Adipocyte (in vitro differentiated cells): ENCODE data around the gene PLXNA2.

Source experiments
- DNase-seq: peaks from one replicate; pipeline ENCODE4 v3.0.0-alpha.2; 2015; ENCODE audit warnings: low read depth
- H3K27me3 ChIP-seq: replicated peaks from 2 replicates; pipeline ENCODE4 v1.7.0; 2013; ENCODE audit warnings: mild to moderate bottlenecking, low read length, moderate library complexity; ENCODE audit not compliant: control insufficient read depth, insufficient read depth
- H3K36me3 ChIP-seq: 2 replicates; pipeline ENCODE4 v1.7.0; 2013; ENCODE audit warnings: low read length, mild to moderate bottlenecking, moderate library complexity; ENCODE audit not compliant: control insufficient read depth, insufficient read depth, severe bottlenecking
- H3K4me1 ChIP-seq: 2 replicates; pipeline ENCODE4 v1.7.0; 2013; ENCODE audit warnings: mild to moderate bottlenecking, low read length, moderate library complexity; ENCODE audit not compliant: control insufficient read depth, insufficient read depth
- H3K4me3 ChIP-seq: 2 replicates; pipeline ENCODE4 v1.7.0; 2013; ENCODE audit warnings: mild to moderate bottlenecking, low read length, moderate library complexity
- H3K9ac ChIP-seq: 2 replicates; pipeline ENCODE4 v1.7.0; 2013; ENCODE audit warnings: mild to moderate bottlenecking, low read length, moderate library complexity
- H3K9me3 ChIP-seq: 2 replicates; pipeline ENCODE4 v1.7.0; 2013; ENCODE audit warnings: mild to moderate bottlenecking, low read length, moderate library complexity; ENCODE audit not compliant: control insufficient read depth

PLXNA2 gene

DNA sequence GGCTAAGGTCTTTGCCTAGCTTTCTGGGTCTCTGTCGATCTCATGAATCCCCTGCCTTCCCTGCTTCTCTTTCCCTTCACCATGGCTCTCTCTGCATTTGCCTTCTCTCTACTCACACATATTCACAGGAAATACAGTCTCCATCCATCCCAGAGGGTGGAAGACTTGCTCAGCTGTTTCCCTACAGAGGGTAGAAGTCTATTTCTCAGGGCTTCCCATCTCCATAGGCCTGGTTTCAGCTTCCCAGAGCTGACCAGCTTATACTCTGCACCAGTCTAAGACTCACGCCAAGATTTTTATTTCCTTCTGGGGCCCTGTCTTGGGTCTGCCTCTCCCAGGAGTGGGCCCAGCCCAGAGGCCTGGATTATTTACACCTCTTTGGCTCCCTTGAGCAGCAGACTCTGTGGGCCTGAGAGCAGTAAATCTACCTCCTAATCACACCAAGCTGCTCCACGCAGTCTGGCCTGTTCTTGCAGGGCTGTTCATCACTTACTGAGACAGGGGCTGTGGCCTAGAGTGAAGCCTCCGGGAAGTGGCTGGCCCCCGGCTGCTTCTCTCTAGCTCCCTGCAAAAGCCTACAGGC lies 102.5 kb downstream of the PLXNA2 start:
- Histone ChIP-seq H3K27me3 (peaks cover 6% of the 10 kb centered on the region), H3K36me3 (no peaks in the 10 kb centered on the region), H3K9ac (no peak overlapping the region), H3K4me1 (peaks cover 7% of the 10 kb centered on the region), H3K9me3 (no peaks in the 10 kb centered on the region), H3K4me3 (no peak overlapping the region)
- no peak for DNase-seq

DNA sequence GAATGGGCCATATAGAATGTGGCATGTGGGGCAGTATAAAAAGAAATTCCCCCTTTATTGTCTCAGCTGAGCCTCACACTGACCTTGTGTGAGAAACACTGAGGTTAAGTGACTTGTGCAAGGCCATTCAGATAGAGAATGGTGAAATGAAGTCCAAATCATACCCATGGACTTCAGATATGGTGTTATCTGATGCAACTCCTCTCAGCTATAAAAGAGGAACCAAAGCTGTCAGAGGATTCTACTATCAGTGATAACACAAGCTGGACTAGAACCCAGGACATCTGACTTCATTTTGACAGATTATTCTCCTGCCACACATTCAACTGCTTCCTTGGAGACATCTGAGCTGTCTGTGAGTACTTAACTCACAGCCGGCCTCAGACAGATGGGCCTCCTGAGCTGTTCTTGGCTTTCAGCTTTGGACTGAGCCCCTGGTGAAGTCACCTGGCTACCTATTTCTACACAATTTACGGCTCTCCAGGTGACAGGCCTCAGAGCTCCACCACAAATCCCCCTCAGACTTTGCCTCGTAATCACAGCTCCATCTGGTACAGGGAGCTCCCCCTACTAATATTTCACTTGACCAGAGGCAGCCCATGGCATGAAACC lies 104.6 kb downstream of the PLXNA2 start:
- H3K9me3 ChIP-seq, result no peaks in the 10 kb centered on the region
- H3K4me1 ChIP-seq, result peaks cover 7% of the 10 kb centered on the region
- H3K4me3 ChIP-seq, result no peak overlapping the region
- no peak overlapping the region for H3K9ac ChIP-seq
- peaks cover 8% of the 10 kb centered on the region for H3K27me3 ChIP-seq
- H3K36me3 ChIP-seq, result no peaks in the 10 kb centered on the region
- no peak for DNase-seq

DNA sequence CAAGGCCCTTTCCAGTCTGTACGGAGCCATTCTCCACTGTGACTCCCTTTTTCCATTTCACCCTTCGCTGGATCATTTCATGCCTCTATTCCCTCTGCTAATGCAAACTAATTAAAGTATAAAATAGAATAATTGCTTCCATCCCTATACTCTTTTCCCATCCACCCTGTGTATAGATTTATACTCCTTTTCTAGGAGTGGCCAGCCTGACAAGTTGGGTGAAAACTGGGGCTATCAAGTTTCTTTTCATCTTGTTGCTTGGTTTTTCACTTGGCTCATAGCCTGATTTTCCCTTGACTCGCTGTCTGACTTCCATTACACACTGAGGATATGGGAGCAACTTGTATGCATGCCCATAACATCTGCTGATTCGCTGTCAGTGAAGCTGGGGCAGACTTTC lies 107.0 kb downstream of the PLXNA2 start:
- no peaks in the 10 kb centered on the region for H3K9me3 ChIP-seq
- H3K4me3 ChIP-seq, result no peak overlapping the region
- peaks cover 7% of the 10 kb centered on the region for H3K4me1 ChIP-seq
- DNase-seq, result no peak
- H3K27me3 ChIP-seq, result peaks cover 8% of the 10 kb centered on the region
- H3K9ac ChIP-seq, result no peak overlapping the region
- no peaks in the 10 kb centered on the region for H3K36me3 ChIP-seq

DNA sequence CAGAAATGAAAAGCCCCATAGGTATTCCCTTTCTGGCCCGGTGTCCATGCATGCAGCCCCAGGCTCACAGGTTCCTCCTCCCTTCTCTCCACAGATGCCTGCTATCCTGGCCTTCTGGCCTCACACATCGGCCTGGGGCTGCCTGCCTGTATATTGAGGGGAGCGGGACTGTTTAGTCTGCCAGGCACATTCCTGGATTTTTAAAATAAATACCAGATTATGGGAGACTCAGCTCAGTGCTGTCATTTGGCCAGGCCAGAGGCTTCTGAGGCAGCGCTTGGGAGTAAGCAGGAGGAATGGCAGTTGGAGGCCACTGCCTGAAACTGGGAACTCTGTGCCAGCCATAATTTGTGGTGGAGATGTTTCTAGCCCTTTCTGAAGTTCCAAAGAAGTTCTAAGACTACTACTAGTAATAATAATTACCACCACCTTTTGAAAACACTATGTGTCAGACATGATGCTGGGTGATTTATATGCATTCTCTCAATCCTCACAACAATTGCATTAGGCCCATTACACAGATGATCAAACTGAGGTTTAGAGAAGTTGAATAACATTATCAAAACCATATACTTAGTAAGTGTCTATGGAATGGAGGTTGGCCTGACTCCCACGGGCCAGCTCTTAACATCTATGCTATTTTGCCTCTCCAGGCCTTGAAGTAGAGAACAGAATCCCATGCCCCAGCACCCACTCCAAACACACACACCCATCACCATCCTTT lies 107.6 kb downstream of the PLXNA2 start:
- H3K4me3 ChIP-seq, result no peak overlapping the region
- H3K4me1 ChIP-seq, result peaks cover 8% of the 10 kb centered on the region
- peaks cover 8% of the 10 kb centered on the region for H3K27me3 ChIP-seq
- no peak for DNase-seq
- no peaks in the 10 kb centered on the region for H3K9me3 ChIP-seq
- H3K9ac ChIP-seq, result no peak overlapping the region
- no peaks in the 10 kb centered on the region for H3K36me3 ChIP-seq

DNA sequence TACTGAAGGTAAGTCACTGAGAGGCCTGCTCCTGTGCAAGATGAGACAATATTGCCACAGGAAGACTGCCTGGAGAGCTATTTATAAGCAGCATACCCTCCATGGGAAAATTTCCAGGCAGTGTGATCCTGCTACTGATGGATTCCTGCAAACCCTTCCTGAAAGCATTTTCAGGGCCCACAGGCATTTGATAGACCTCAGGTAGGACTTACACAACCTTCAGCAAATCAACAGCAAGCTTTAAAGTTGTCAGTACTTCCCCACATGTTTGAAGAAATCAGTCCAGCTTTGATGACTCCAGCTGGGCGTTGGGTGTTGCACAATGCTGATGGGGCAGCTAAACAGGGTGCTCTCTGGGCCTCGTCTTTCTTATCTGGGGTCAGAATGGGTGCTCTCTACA lies 108.8 kb downstream of the PLXNA2 start:
- H3K9me3 ChIP-seq, result no peaks in the 10 kb centered on the region
- H3K9ac ChIP-seq, result no peak overlapping the region
- DNase-seq, result peak; percentile 30
- peaks cover 2% of the 10 kb centered on the region for H3K27me3 ChIP-seq
- H3K36me3 ChIP-seq, result no peaks in the 10 kb centered on the region
- peaks cover 8% of the 10 kb centered on the region for H3K4me1 ChIP-seq
- H3K4me3 ChIP-seq, result no peak overlapping the region

DNA sequence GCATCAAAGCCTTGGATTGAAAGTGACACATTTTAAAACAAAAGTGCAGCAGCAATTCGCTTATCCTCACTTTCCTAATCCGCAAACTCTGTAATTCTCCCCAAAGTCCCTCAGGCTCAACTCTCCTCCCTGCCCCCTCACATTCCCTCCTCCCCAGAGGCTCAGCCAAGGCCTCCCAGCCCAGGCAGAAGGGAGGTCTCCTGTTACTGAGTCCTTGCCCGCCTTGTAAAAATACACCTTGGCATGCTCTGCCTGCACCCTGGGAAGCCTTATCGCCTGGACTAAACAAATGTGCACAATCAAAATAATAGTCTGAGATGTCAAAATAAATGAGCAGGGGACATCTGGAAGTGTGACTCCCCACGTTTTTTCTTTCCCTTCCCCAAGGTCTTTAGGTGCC lies 109.7 kb downstream of the PLXNA2 start:
- H3K9me3 ChIP-seq, result no peaks in the 10 kb centered on the region
- H3K4me3 ChIP-seq, result no peak overlapping the region
- no peak overlapping the region for H3K9ac ChIP-seq
- peaks cover 8% of the 10 kb centered on the region for H3K4me1 ChIP-seq
- DNase-seq, result peak; percentile 17
- H3K36me3 ChIP-seq, result no peaks in the 10 kb centered on the region
- H3K27me3 ChIP-seq, result peaks cover 9% of the 10 kb centered on the region

DNA sequence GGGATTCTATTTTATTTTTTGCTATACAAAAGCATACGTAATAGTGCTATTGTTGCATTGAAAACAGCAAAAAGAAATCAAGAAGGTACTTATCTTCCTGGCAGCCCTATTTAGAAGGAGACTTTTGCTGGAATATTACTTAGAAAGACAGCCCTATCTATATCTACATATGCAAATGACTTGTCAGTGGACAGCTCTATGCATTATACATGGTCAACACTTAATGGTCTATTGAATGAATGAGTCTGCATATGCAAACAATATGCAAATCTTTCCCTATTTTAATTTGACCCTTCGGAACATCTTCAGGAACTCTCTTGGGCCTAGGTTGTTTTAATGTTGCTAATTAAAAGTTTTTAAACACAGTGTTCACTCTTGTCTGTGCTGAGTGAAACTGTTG lies 110.8 kb downstream of the PLXNA2 start:
- Histone ChIP-seq H3K9me3 (no peaks in the 10 kb centered on the region), H3K9ac (no peak overlapping the region), H3K36me3 (no peaks in the 10 kb centered on the region), H3K4me3 (no peak overlapping the region), H3K4me1 (peaks cover 8% of the 10 kb centered on the region), H3K27me3 (peaks cover 10% of the 10 kb centered on the region)
- DNase-seq, result no peak

DNA sequence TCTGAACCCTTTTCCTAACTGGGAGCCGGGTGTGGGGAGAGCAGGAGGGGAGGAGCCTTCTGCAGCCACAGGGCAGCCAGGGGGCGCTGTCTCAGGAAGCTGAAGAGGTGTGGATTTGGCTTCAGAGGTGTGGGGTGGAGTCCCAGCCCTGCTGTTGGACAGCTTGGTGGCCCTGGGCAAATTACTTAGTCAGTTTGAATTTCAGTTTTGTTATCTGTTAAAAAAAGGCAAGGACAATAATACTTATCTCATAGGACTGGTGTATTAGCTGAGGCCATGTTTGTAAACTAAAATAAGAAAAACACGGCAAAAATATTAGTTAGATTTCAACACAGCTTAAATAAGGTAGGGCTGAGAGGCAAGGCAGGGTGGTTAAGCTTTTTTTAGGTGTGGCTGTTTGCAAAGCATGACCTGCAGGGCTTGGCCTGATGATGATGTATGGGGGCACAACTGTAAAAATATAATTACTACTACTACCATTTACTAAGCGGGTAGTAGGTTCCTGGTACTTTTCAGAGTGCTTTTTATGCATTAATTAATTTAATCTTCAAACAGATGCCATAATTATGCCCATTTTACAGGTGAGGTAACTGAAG lies 111.8 kb downstream of the PLXNA2 start:
- H3K27me3 ChIP-seq, result peaks cover 19% of the 10 kb centered on the region
- no peak overlapping the region for H3K4me3 ChIP-seq
- peak; percentile 82 for DNase-seq
- H3K36me3 ChIP-seq, result no peaks in the 10 kb centered on the region
- H3K9ac ChIP-seq, result no peak overlapping the region
- peaks cover 8% of the 10 kb centered on the region for H3K4me1 ChIP-seq
- no peaks in the 10 kb centered on the region for H3K9me3 ChIP-seq

DNA sequence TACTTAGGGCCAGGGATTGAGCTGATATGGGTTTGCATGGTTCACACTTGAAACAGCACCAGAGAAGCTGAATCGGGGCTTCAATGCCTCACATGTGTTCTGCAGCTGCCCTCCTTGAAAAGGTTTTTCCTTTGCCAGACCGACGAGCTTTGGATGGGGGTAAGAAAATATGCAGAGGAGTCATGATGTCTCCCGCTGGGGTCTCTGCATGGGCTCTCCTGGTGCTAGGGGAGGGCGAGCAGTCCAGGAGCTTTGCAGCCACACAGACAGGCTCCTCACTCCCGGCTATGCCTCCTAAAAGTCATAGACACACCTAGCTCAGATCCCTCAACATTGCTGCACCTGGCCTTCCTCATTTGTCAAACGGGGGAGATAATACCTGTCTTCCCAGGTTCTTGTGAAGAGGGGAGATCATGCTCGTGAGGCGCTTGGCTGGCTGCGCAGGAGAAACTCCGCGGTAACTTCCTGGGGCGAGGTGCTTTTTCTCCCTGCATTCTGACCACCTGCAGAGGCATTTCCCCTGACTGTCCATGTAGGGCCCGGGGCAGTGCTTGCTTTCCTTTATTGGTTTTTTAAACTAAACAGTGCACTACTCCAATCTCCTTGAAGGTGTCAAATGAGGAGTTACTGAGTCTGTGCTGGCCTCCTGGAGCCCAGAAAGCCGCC lies 112.4 kb downstream of the PLXNA2 start:
- H3K27me3 ChIP-seq, result peaks cover 19% of the 10 kb centered on the region
- H3K4me3 ChIP-seq, result no peak overlapping the region
- no peak for DNase-seq
- no peaks in the 10 kb centered on the region for H3K36me3 ChIP-seq
- H3K9me3 ChIP-seq, result no peaks in the 10 kb centered on the region
- H3K9ac ChIP-seq, result no peak overlapping the region
- peaks cover 8% of the 10 kb centered on the region for H3K4me1 ChIP-seq

DNA sequence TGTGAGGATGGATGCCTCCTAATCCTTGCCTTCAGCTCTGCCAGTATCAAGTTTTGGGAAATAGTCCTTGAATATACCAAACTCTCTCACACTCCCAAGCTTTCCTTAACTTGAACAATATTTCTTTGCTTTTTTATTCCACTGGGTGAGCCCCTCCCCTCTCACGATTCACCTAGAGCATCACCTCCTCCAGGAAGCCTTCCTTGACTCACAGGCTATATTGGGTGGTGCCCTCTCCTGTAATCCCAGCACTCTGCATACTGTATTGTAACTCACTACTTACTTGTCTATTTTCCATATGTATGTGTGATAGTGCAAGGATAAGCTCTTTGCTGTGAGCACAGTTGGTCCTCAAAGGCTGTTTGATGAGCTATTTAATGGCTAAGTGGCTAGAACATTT lies 114.7 kb downstream of the PLXNA2 start:
- no peak overlapping the region for H3K4me3 ChIP-seq
- DNase-seq, result no peak
- H3K4me1 ChIP-seq, result peaks cover 8% of the 10 kb centered on the region
- H3K27me3 ChIP-seq, result peaks cover 16% of the 10 kb centered on the region
- no peaks in the 10 kb centered on the region for H3K9me3 ChIP-seq
- no peaks in the 10 kb centered on the region for H3K36me3 ChIP-seq
- H3K9ac ChIP-seq, result no peak overlapping the region

DNA sequence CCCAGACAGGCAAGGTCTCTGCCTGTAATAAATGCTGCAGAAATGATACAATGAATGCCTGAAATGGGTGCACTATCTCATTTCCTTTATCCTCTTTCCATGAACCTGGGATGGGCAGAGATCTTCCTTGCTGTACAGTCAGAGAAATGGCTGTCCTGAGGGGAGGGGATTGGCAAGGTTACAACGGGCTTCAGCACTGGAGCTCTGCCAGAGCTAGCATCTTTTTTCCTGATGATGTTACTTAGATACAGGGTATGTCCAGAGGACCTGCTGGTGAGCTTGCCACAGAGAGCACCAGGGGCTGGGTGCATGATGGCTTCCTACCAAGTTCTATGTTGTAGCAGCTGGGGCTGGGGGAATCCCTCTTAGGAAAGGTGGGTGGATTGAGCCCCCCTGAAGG lies 115.1 kb downstream of the PLXNA2 start:
- H3K9ac ChIP-seq, result no peak overlapping the region
- H3K9me3 ChIP-seq, result no peaks in the 10 kb centered on the region
- H3K27me3 ChIP-seq, result peaks cover 16% of the 10 kb centered on the region
- H3K36me3 ChIP-seq, result no peaks in the 10 kb centered on the region
- no peak for DNase-seq
- H3K4me3 ChIP-seq, result no peak overlapping the region
- H3K4me1 ChIP-seq, result peaks cover 8% of the 10 kb centered on the region
